KMS-11 (cell line): ENCODE measurements around the gene CPNE2.

Experiments
- H2AFZ ChIP-seq: fragments of 200-600 bp; sonication (generic); 2 replicates; pipeline ENCODE4 v1.6.1; 2016; ENCODE audit warnings: antibody characterized with exemption, mixed run types, low read depth
- H3K27ac ChIP-seq: fragments of 200-600 bp; sonication (generic); 2 replicates; pipeline ENCODE4 v1.6.1; 2016; ENCODE audit warnings: mild to moderate bottlenecking, mixed run types
- H3K27me3 ChIP-seq: fragments of 200-600 bp; sonication (generic); 2 replicates; pipeline ENCODE4 v1.6.1; 2017; ENCODE audit warnings: mild to moderate bottlenecking, low read depth, mixed run types, moderate library complexity; ENCODE audit not compliant: insufficient read depth
- H3K36me3 ChIP-seq: fragments of 200-600 bp; sonication (generic); 2 replicates; pipeline ENCODE4 v1.6.1; 2017; ENCODE audit warnings: mild to moderate bottlenecking, mixed run types; ENCODE audit not compliant: insufficient read depth
- H3K4me1 ChIP-seq: fragments of 200-600 bp; sonication (generic); 2 replicates; pipeline ENCODE4 v1.6.1; 2016; ENCODE audit warnings: mild to moderate bottlenecking, low read depth, mixed run types; ENCODE audit not compliant: poor library complexity, severe bottlenecking
- H3K4me2 ChIP-seq: fragments of 200-600 bp; sonication (generic); 2 replicates; pipeline ENCODE4 v1.7.0; 2016; ENCODE audit warnings: mild to moderate bottlenecking, mixed run types
- H3K4me3 ChIP-seq: fragments of 200-600 bp; sonication (generic); IDR thresholded peaks from 2 replicates; pipeline ENCODE4 v1.6.1; 2017; ENCODE audit warnings: low read depth, low read length, mixed read lengths; ENCODE audit not compliant: insufficient read depth
- H3K79me2 ChIP-seq: fragments of 200-600 bp; sonication (generic); 2 replicates; pipeline ENCODE4 v1.6.1; 2016; ENCODE audit warnings: low read depth, mixed run types; ENCODE audit not compliant: insufficient read depth
- H3K9ac ChIP-seq: fragments of 200-600 bp; sonication (generic); 2 replicates; pipeline ENCODE4 v1.6.1; 2016; ENCODE audit warnings: mild to moderate bottlenecking, mixed run types
- H4K20me1 ChIP-seq: fragments of 200-600 bp; sonication (generic); 2 replicates; pipeline ENCODE4 v1.6.1; 2016; ENCODE audit warnings: mild to moderate bottlenecking, mixed run types; ENCODE audit not compliant: insufficient read depth
- CTCF ChIP-seq: fragments of 200-600 bp; sonication (generic); conservative IDR thresholded peaks from 2 replicates; pipeline ENCODE4 v1.6.1; 2017; ENCODE audit warnings: low read depth, mild to moderate bottlenecking, antibody characterized with exemption, low read length, moderate library complexity, mixed read lengths

CPNE2 gene

DNA sequence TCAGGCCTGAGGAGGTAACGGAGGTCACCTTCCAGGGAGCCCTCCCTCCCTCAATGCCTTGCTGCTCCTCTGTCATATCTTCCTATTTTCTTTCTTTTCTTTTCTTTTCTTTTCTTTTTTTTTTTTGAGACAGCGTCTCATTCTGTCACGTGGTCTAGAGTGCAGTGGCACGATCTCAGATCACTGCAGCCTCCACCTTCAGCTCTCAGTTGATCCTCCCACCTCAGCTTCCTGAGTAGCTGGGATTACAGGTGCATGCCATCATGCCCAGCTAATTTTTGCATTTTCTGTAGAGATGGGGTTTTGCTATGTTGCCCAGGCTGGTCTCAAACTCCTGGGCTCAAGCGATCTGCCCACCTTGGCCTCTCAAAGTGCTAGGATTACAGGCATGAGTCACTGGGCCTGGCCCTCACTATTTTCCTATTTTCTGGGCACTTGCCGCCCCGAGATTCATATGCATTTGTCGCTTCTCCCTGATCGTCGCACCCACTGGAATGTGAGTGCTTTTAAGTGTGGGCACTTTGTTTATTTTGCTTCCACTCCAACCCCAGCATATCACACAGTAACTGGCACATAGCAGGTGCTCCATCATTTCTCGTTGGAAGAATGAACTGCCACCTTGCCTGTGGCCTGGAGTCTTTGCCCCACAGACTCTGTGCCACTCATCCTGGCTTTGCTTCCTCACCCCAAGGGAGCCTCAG lies 31.7 kb downstream of the CPNE2 start:
- Histone ChIP-seq H4K20me1 (no peaks in the 10 kb centered on the region), H3K27ac (no peak overlapping the region), H3K27me3 (no peaks in the 10 kb centered on the region), H3K4me3 (no peak overlapping the region), H3K4me1 (peaks cover 9% of the 10 kb centered on the region), H3K79me2 (no peaks in the 10 kb centered on the region), H3K36me3 (no peaks in the 10 kb centered on the region), H3K4me2 (no peak overlapping the region), H2AFZ (no peak overlapping the region), H3K9ac (no peak overlapping the region)
- no peak for TF ChIP-seq CTCF

DNA sequence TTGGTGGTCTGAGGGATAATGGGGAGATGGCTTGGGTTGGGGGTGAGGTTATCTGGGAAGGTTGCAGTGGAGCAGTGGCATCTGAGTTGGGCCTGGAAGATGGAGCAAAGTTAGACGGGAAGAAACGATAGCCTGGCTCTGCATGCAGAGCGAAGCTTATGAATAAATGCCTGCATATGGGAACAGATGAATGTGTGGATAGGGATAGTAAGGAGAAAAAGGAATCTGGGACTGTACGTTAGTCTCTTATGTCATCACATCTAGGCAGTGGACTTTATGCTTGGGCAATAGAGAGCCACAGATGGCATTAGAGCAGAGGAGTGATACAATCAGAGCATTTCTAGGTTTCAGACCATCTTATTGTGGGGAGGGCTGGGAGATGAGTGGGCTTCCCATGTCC lies 33.0 kb downstream of the CPNE2 start:
- Histone ChIP-seq H2AFZ (no peak overlapping the region), H3K4me2 (no peak overlapping the region), H3K27me3 (no peaks in the 10 kb centered on the region), H3K27ac (no peak overlapping the region), H3K79me2 (no peaks in the 10 kb centered on the region), H3K4me1 (peaks cover 9% of the 10 kb centered on the region), H3K4me3 (no peak overlapping the region), H3K9ac (no peak overlapping the region), H3K36me3 (no peaks in the 10 kb centered on the region), H4K20me1 (no peaks in the 10 kb centered on the region)
- no peak for TF ChIP-seq CTCF

DNA sequence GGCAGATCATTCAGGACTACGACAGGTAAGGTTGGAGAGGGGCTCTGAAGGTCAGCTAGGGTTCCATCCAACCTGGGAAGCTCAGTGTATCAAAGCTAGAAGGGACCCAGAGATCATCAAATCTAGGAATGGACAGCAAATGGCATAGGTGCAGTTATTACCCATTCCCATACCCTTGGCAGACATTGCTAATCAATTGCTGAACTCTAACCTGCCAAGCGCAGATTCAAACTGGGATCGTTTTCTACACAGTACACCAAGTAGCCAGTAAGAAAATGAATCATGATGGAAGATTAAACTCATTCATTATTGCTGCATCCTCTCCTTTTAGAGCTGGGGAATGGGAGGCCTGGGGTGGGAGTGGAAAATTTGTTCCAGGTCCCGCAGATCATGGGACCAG lies 33.6 kb downstream of the CPNE2 start:
- no peaks in the 10 kb centered on the region for H3K27me3 ChIP-seq
- TF ChIP-seq CTCF = no peak
- H3K4me1 ChIP-seq = peaks cover 9% of the 10 kb centered on the region

DNA sequence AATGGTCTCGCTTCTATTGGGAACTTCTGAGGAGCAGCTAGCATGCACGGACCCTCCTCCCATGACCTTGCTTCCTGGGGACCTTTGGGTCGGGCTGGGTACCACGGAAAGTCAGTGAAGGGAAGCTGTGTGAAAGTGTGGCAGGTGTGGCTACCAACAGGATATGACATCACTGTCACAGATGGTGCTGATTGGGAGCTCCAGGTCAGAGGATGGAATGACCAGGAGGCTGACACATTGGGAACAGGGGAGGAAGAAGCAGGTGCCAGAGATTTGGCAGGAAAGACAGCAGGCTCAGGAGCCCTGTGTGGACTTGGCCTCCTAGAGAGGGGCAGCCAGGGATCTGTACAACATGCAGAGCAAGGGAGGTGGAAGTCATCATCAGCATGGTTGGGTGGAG lies 34.0 kb downstream of the CPNE2 start:
- Histone ChIP-seq H3K36me3 (no peaks in the 10 kb centered on the region), H3K4me2 (no peak overlapping the region), H3K4me3 (no peak overlapping the region), H3K27ac (no peak overlapping the region), H3K79me2 (no peaks in the 10 kb centered on the region), H3K4me1 (peaks cover 9% of the 10 kb centered on the region), H3K9ac (no peak overlapping the region), H2AFZ (no peak overlapping the region), H4K20me1 (no peaks in the 10 kb centered on the region), H3K27me3 (no peaks in the 10 kb centered on the region)
- no peak for TF ChIP-seq CTCF

More for the DNA sequence above, 33.6 kb downstream of the CPNE2 start:
- no peak overlapping the region for H3K4me2 ChIP-seq
- H2AFZ ChIP-seq = no peak overlapping the region
- no peak overlapping the region for H3K27ac ChIP-seq
- no peak overlapping the region for H3K9ac ChIP-seq
- H4K20me1 ChIP-seq = no peaks in the 10 kb centered on the region
- H3K79me2 ChIP-seq = no peaks in the 10 kb centered on the region
- H3K4me3 ChIP-seq = no peak overlapping the region
- H3K36me3 ChIP-seq = no peaks in the 10 kb centered on the region
